Fibroblast of skin of right biceps (primary cell): Measurements from ENCODE around the gene SLC25A11.

Source experiments
- DNase-seq: peaks from one replicate; pipeline ENCODE4 v3.0.0-alpha.2; 2013

SLC25A11 gene

DNA sequence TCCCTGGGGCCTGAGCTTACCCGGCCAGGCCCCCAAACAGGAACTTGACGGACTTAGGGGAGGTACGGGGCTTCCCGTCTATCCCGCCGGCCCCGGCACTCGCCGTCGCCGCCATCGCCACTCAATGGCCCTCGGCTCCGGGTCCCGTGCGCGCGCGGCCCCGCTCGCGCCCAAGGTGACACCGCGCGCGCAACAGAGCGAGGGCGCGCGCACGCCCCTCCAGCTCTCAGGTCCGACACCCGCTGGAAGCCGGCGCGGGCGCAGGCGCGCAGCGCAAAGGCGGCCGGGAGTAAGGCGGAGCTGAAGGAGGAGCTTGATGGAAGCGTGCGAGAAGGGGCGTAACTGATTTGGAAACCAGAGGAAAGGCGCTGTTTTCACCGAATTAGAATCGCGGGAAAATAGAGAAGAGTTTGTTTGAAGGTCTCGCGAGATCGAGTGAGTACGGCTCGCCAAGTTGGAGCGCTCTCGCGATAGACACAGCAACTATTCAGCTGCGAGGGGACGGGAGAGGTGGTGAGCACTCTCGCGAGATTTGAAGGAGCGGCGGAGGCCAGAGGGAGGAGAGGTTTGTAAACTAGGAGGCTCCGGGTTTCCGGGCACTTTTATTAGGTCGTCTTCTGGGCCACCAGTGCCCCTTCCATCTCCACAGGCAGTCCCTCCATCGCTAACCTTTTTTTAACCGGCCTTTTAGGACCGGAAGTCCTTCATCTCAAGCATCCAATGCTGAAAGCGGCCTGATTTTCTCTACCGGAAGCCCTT is at the start of gene SLC25A11, which contains the start of gene RNF167:
Gene SLC25A11 (minus strand): TSS at position 251 of the 759 bp plus-strand sequence. CDS start 136 bp downstream, at position 115.
Gene RNF167 (plus strand): TSS at position 473 of the 759 bp plus-strand sequence. CDS start 642 bp downstream, outside the sequence.
- peak; percentile 100 for DNase-seq

- no peak for DNase-seq
Observed at GRCh38 chr17:4987767-4988567, 48.1 kb upstream of the SLC25A11 start.

GRCh38 chr17:4986951-4987766 is 47.3 kb upstream of the SLC25A11 start, which contains the start of gene CAMTA2:
CAMTA2 (minus strand) TSS chr17:4987675; CDS start chr17:4986222, 1,453 bp downstream.
- peak; percentile 84 for DNase-seq

DNA sequence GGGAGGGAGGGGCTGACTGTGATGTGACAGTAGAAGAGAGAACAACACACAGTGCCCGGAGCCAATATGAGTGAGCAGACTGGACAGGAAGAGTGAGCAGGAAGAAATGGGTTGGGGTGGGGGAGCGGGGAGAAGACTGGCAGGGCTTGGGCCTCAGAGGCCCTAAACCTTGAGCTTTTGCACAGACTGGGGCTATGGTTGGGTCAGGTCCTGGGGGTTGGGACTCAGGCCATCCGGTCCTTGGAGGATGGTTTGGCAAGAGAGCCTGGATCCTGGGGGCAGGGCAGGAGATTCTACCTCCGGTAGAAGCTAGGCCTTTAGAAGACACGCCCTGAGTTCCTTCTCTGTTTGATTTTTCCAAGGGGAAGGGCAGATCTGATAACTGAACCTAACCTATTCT is 46.6 kb upstream of the SLC25A11 start:
- no peak for DNase-seq

- peak; percentile 37 for DNase-seq
Observed at GRCh38 chr17:4982305-4982704, 42.5 kb upstream of the SLC25A11 start.

GRCh38 chr17:4980644-4981216 is 40.9 kb upstream of the SLC25A11 start:
- DNase-seq: peak; percentile 62

DNA sequence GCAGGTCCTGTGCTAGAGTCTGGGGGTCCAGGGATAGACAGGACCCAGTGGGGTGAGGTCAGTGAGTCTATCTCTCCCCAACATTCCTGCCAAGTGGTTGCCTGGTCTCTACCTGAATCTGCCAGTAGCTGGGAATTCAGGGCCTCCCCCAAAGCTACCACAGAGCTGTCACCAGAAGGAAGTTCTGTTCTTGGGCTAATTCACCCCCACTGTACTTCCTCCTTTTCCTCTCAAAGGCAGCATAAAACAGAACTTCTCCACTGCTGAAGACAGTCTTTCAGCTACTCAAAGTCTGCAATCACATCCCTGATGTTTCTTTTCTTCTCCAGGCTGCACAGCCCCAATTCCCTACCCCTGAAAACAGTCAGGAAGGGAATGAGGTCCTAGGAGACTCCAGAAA is 38.9 kb upstream of the SLC25A11 start:
- no peak for DNase-seq

- no peak for DNase-seq
Observed at GRCh38 chr17:4974115-4974670, 34.3 kb upstream of the SLC25A11 start.

- DNase-seq: no peak
Observed at GRCh38 chr17:4973256-4974114, 33.6 kb upstream of the SLC25A11 start.

DNA sequence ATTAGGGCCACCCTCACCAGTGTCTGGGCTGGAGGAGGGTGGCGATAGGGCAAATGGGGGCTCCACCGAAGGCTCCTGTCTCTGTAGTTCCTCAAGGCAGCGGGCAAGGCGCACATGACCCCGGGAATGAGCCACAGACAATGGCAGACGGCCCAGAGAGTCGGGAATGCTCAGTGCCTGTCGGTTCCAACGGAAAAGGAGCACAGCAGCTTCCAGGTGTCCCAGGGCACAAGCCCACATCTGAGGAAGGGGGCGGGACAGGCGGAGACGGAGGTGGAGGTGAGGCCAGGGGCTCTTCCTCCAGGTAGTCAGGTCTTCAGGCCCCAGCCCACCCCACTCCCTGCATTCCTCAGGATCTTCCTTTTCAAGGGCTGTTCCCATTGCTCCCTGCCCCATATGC is 32.9 kb upstream of the SLC25A11 start:
- DNase-seq: no peak

DNA sequence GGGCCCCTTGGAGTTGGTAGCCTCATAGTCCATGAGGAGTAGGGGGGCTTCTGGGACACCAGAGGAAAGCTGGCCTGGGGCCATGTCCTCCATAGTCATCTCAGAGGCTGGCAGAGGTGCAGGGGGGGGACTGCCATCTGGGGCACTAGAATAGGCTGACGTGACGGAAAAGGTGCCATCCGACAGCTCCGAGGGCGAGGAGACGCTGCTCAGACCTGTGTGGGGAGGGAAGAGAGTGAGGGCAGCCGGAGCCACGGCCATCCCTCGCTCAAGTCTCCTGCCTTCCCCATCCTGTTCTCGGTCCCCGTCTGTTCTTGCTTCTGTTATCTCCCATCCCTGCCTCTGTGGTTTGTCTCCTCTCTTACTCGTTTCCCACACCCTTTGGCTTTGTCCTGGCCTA is 32.5 kb upstream of the SLC25A11 start:
- DNase-seq: no peak

- DNase-seq: no peak
Observed at GRCh38 chr17:4971826-4972225, 32.0 kb upstream of the SLC25A11 start.

- no peak for DNase-seq
Observed at GRCh38 chr17:4970273-4970672, 30.4 kb upstream of the SLC25A11 start.

- DNase-seq: no peak
Observed at GRCh38 chr17:4969551-4970173, 29.8 kb upstream of the SLC25A11 start.

GRCh38 chr17:4969047-4969550 is 29.3 kb upstream of the SLC25A11 start:
- peak; percentile 96 for DNase-seq

- DNase-seq: no peak
Observed at GRCh38 chr17:4968486-4969046, 28.7 kb upstream of the SLC25A11 start.

DNA sequence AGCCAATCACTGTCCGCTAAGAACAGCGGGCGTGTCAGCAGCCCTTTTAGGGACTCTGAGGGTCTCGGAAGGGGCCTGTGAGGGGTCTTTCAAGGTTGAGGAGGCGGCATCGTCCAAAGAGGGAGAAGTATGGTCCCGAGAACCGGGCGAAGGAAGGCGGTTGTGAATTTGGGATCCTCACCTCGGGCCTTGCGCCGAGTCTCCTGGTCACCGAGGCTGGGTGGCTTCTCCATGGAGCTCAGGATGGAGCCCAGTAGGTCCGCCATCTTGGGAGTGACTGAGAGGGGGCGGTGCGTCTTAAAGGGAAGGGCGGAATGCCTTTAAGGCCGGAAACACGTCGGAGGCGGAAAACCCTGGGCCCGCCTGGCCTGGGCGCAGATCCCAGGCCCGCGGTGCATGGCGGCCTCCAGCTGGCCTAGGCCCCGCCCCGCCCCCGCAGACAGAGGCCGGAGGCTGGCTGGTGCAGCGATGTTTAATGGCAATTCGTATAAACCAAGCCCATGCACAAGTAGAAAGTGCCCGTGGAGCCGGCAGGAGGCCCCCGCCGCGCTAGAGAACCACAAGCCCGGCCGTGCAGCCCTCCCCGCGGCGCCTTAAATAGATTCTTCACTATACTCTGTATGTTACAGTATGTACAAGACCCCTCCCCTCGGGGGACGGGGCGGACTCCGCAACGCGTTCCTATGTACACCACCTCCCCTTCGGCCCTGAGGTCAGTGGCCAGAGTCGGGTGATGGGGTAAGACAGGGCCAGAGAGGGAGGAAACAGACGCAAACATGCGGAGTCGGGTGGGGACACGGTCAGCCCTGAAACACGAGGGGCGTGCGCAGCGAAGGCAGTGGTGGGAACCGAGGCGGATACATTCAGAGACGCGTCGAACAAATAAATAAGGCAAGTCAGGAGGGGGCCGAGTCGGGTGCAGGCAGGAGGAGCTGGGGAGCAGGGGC is 28.0 kb upstream of the SLC25A11 start, which contains the start of gene SPAG7:
Gene SPAG7 (minus strand): TSS at position 279 of the 947 bp plus-strand sequence. CDS start 13 bp downstream, at position 266.
- peak; percentile 97 for DNase-seq

DNA sequence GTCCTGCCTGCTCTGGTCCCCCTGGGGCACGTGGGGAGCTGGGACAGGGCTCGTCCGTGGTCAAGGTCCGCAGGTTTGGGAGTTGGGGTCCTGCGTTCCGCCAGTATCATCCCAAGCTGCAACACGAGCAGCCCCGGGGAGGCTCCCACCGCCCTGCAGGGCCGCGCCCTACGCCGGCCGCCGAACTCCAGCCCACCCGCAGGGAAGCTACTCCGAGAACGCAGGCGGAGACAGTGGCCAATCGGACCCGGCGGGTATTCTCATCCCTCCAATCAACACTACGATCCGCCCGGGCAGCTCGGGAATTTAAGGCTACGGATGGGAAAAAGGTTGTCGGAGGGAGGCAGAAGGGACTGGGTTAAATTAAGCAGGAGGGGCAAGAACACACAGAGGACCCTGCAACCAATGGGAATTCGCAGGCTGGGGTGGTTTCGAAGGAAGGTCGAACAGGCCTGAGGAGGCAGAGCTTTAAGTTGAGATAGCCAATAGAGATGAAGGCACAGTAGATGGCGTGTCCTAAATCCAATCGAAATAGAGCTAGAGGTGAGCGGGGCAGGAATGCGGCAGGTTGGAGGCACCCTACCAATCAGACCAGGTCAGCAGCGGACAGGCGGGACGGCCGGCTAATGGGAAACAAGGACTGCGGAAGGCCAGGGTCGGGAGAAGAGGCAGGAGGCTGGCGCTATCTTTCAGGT is 27.1 kb upstream of the SLC25A11 start:
- DNase-seq: peak; percentile 100
